PFSK-1 (cell line): ENCODE data around the gene LSR.

Experiments
- POLR2AphosphoS5 ChIP-seq: IDR thresholded peaks from 2 replicates; pipeline ENCODE4 v1.6.1; 2012; ENCODE audit warnings: low read depth, mild to moderate bottlenecking, control low read depth, low read length, moderate library complexity
- TAF1 ChIP-seq: IDR thresholded peaks from 2 replicates; pipeline ENCODE4 v1.6.1; 2012; ENCODE audit warnings: low read length, control low read depth, borderline replicate concordance; ENCODE audit not compliant: insufficient read depth

- no peak for TF ChIP-seq POLR2AphosphoS5
- TF ChIP-seq TAF1, result no peak
Measured at GRCh38 chr19:35223862-35224505, 24.8 kb upstream of the LSR start.
